DMS 273 treated with DMSO at 0.1 percent for 48 hours (cell line): Measurements from ENCODE around the gene CDH19.

Source experiments
- DNase-seq: peaks from one replicate; lab custom pipeline; 2025; lab: John Stamatoyannopoulos, UW

The CDH19 gene

DNA sequence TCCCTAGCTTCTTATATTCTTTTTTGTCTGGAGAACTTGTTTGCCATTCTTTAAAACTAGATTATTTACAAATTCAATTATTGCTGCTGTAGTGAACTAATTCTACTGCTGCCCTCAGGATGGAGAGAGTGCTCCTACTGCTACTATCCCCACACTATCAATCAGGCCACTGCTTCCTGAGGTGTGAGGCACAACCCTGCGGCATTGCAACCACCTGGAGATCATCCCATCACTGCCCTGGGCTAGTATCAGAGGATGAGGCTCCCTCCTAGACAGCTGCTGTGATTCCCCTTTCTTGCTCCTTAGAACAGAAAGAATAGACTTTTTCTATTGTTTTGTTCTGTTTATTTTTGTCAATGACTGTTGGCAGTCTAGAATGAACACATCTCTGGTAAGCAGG, 146.6 kb downstream of the CDH19 start:
- DNase-seq: no peak
